Hematopoietic multipotent progenitor cell treated with erythropoietin and hydrocortisone succinate and interleukin-3 and kit ligand, for 15 days (in vitro differentiated cells): ENCODE results near the gene SH3PXD2A.

ENCODE experiments used
- DNase-seq: peaks from one replicate; pipeline ENCODE4 v3.0.0-alpha.2; 2015; ENCODE audit warnings: low spot score

The SH3PXD2A gene

GRCh38 chr10:103877861-103878260 lies 22.5 kb upstream of the SH3PXD2A start:
- no peak for DNase-seq

GRCh38 chr10:103876155-103876554 lies 20.8 kb upstream of the SH3PXD2A start:
- DNase-seq = no peak

GRCh38 chr10:103874730-103875129 lies 19.4 kb upstream of the SH3PXD2A start:
- DNase-seq = no peak

- DNase-seq = no peak
Measured at GRCh38 chr10:103872137-103872931, 17.0 kb upstream of the SH3PXD2A start.

- no peak for DNase-seq
Measured at GRCh38 chr10:103871006-103871405, 15.6 kb upstream of the SH3PXD2A start.

GRCh38 chr10:103870516-103870915 lies 15.1 kb upstream of the SH3PXD2A start:
- no peak for DNase-seq

GRCh38 chr10:103869336-103869735 lies 14.0 kb upstream of the SH3PXD2A start:
- DNase-seq = no peak

GRCh38 chr10:103868200-103868599 lies 12.8 kb upstream of the SH3PXD2A start:
- DNase-seq = no peak

- no peak for DNase-seq
Measured at GRCh38 chr10:103861505-103861904, 6.1 kb upstream of the SH3PXD2A start.

GRCh38 chr10:103859161-103860086 lies 4.0 kb upstream of the SH3PXD2A start:
- DNase-seq = peak; percentile 31

- no peak for DNase-seq
Measured at GRCh38 chr10:103858360-103858759, 3.0 kb upstream of the SH3PXD2A start.

GRCh38 chr10:103856797-103857170 lies 1.4 kb upstream of the SH3PXD2A start:
- DNase-seq = no peak

- DNase-seq = no peak
Measured at GRCh38 chr10:103855852-103856796, 748 bp upstream of the SH3PXD2A start.

- DNase-seq = no peak
Measured at GRCh38 chr10:103854686-103855391, 537 bp downstream of the SH3PXD2A start.

- no peak for DNase-seq
Measured at GRCh38 chr10:103854265-103854685, 1.1 kb downstream of the SH3PXD2A start.

GRCh38 chr10:103853428-103854264 lies 1.7 kb downstream of the SH3PXD2A start:
- no peak for DNase-seq

- no peak for DNase-seq
Measured at GRCh38 chr10:103852856-103853255, 2.5 kb downstream of the SH3PXD2A start.

- DNase-seq = no peak
Measured at GRCh38 chr10:103852189-103852711, 3.1 kb downstream of the SH3PXD2A start.

- no peak for DNase-seq
Measured at GRCh38 chr10:103851261-103851660, 4.1 kb downstream of the SH3PXD2A start.

GRCh38 chr10:103850572-103850895 lies 4.8 kb downstream of the SH3PXD2A start:
- no peak for DNase-seq
